Jurkat, Clone E6-1 (cell line): ENCODE measurements around the gene DOK7.
A peak's percentile ranks its signal among the peaks of the same experiment; 100 is the strongest.

ENCODE experiments used
- DNase-seq: peaks from one replicate; pipeline ENCODE4 v3.0.0-alpha.2; 2011; ENCODE audit warnings: low read depth, low spot score
- H3K4me3 ChIP-seq: 2 replicates; pipeline ENCODE4 v1.5.1; 2011; ENCODE audit warnings: mild to moderate bottlenecking, low read length, control low read depth, moderate library complexity

DOK7 gene

DNA sequence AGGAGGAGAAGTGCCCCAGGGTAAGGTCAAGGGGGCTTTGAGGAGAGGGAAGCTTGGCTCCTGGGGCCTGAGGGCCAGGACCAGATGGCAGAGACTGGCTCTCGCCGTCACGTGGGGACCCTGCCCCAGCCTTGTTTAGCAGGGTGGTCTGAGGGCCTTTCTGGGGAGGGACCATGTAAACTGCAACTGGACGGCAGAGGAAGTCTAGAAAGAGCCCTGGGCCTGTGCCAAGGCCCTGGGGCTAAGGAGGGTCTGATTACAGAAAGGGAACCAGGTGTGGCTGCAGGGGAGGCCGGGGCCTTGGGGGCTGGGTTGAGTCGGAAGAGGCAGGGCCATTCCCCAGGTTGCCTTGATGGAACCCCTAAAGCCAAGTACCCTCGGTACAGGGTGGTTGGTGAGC is 23.1 kb upstream of the DOK7 start:
- no peak overlapping the region for H3K4me3 ChIP-seq
- DNase-seq, result no peak

DNA sequence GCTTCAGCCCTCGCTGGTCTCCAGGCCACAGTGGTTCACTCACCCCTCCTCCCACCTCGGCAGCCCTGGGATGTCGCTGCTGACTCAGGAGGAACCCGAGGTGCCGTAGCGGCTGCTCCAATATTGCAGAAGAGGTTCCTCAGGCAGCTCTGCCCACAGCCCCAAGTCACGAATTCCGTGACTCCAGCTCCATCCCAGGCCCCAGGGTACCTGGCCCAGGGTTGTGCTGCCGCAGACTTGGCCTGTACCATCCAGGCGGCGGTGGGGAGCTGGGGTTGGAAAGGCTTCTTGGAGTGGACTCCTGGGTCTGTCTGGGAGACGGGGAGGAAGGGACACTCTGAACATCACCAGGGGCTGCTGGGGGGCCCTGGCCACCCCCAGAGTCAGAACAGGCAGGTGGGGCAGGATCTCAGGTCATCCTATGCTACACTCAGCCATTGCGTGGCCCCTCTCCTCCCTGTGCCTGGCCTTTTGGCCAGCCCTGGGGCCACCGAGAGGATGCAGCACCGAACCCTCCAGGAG is 22.1 kb upstream of the DOK7 start:
- H3K4me3 ChIP-seq, result no peak overlapping the region
- no peak for DNase-seq

DNA sequence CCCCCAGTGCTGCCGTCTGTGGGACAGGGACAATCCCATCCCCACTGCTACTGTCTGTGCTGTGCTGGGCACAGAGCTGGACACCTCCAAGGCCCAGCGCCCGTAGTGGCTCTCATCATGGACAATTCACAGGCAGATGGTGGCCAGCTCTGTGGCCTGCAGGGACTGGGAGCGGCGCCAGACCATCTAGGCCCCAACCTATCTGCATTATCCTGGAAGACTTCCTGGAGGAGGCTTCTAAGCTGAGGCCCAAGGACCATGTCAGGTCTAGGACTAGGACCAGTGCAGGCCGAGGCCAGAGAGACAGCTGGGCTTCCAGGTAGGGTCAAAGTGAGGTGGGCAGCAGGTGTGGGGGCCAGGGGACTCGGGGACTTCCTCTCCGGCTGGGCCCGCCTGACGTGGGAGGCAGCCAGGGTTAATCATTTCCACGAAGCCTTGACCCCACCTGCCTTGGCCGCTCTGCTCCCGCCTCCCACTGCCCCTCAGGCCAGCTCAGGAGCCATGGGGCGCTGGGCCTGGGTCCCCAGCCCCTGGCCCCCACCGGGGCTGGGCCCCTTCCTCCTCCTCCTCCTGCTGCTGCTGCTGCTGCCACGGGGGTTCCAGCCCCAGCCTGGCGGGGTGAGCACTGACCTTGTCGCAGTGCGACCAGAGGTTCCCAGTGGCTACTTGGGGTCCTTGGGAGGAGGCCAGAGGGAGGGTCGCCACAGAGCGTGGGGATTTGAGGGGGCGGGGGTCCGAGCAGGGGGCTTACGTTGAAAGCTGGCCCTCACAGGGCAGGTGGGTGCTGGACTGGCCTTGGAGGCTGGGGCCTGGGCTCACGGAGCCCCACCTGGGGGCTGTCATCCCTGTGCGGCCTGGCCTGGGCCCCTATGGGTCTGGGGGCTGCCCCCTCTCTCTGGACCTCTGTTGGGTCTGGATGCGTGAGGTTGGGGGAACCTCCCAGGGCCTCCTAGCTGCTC is 21.3 kb upstream of the DOK7 start, which contains the start of gene HGFAC:
Gene HGFAC, plus strand, starts transcription at position 468 of the 959 bp plus-strand sequence. Its CDS starts 34 bp downstream, at position 502.
- DNase-seq, result no peak
- H3K4me3 ChIP-seq, result no peak within 1 kb of the TSS

DNA sequence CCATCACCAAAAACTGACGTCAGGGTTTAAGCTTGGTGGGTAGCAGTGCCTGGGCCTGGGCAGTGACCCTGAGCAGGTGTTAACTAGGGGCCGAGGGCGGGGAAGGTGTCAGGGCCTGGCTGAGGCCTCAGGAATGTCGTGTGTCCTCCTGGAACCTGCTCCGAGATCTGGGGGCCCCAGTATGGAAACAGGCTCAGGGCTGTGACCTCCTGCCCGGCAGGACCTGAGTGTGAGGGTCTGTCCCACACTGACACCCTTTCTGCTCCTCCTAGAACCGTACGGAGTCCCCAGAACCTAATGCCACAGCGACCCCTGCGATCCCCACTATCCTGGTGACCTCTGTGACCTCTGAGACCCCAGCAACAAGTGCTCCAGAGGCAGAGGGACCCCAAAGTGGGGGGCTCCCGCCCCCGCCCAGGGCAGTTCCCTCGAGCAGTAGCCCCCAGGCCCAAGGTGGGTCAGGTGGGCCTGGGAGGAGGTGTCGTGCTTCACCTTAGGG is 20.6 kb upstream of the DOK7 start:
- no peak overlapping the region for H3K4me3 ChIP-seq
- no peak for DNase-seq

DNA sequence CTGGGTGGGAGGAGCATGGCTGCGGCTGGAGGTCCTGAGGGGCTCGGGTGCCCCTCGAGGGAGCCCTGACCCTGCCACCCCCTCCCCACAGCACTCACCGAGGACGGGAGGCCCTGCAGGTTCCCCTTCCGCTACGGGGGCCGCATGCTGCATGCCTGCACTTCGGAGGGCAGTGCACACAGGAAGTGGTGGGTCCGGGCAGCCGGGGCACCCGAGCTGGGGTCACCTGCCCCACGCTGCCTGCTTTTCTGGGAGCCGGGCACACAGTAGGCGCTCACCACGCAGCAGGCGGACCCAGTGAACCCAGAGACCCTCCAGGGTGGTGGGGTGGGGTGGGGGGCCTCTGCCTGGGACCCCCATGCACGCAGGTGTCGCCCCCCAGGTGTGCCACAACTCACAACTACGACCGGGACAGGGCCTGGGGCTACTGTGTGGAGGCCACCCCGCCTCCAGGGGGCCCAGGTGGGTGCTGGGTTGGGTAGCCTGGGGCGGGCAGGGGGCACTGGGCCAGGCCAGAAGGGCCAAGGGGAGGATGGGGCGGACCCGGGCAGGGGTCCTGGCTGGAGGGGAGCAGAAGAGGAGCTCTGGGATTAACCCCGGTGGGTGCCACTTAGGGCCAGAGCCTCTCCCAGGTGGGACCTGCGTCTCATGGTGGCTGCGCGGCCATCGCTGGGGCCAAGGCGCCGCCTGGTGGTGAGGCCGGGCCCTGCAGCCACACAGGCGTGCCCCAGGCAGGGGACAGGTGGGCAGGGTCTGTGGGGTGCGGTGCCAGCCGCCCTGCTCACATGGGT is 20.0 kb upstream of the DOK7 start:
- no peak overlapping the region for H3K4me3 ChIP-seq
- peak; percentile 12 for DNase-seq

DNA sequence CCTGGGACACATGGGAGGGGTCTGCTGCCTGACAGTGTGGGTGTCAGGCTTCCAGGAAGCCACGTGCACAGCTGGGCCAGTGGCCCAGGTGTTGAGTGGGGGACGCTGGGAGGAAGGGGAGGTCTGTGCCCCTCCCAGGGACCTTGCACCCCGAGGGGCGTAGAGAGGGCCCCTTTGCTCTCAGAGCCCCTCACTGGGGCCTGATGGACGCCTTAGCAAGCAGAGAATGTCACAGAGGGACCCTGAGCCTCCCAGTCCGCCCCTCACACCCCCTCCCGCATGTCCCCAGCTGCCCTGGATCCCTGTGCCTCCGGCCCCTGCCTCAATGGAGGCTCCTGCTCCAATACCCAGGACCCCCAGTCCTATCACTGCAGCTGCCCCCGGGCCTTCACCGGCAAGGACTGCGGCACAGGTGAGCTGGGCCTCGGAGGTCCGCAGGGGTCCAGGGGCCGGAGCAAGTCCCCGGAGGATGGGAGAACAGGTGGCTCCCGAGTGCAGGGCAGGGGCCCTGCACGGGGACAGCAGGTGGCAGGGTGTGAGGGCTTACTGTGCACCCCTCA is 19.3 kb upstream of the DOK7 start:
- no peak overlapping the region for H3K4me3 ChIP-seq
- no peak for DNase-seq

DNA sequence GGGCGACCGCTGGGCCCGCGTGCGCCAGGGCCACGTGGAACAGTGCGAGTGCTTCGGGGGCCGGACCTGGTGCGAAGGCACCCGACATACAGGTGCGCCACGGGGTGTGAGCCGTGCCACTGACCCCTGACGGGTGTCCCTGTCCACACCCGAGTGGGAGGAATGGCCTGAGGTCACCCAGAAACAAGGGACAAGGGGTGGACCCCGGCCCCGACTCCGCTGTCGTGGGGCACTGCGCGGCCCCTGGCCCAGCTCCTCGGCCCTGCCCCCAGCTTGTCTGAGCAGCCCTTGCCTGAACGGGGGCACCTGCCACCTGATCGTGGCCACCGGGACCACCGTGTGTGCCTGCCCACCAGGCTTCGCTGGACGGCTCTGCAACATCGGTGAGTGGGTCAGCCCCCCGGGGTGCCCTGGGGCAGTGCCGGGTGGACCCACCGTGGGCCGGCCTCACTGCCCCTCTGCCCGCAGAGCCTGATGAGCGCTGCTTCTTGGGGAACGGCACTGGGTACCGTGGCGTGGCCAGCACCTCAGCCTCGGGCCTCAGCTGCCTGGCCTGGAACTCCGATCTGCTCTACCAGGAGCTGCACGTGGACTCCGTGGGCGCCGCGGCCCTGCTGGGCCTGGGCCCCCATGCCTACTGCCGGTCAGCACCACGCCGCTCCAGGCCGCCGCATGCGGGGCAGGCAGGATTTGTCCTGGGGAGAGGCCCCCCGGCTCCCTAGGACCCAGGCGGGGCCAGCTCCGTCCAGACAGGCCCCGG is 18.6 kb upstream of the DOK7 start:
- DNase-seq, result no peak
- H3K4me3 ChIP-seq, result no peak overlapping the region

DNA sequence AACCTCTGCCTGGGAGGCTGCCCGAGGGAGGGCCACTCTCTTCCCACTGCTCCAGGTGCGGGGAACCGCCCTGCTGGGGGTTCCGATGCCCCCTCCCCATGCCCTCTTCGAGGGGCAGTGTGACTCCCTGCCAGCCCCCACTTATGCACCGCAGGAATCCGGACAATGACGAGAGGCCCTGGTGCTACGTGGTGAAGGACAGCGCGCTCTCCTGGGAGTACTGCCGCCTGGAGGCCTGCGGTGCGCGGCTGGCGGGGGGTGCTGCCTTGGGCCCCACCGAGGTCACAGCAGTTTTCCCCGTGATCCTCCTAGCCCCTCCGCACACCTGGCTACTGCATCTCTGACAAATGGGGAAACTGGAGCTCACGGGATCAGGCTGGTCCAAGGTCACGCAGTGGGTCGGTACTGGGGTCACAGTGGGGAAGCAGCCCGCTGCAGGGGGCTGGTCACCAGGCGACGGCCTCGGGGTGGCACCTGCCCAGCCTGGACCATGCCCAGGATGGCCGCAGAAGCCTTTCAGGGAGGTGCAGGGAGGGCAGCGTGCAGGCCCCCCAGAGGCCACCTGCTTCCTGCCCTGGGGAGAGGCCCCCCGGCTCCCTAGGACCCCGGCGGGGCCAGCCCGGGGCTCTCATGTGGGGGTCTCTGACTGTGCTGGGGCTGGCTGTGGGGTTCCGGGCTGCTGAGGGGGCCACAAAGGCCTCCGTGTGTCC is 17.8 kb upstream of the DOK7 start:
- DNase-seq, result no peak
- H3K4me3 ChIP-seq, result no peak overlapping the region

DNA sequence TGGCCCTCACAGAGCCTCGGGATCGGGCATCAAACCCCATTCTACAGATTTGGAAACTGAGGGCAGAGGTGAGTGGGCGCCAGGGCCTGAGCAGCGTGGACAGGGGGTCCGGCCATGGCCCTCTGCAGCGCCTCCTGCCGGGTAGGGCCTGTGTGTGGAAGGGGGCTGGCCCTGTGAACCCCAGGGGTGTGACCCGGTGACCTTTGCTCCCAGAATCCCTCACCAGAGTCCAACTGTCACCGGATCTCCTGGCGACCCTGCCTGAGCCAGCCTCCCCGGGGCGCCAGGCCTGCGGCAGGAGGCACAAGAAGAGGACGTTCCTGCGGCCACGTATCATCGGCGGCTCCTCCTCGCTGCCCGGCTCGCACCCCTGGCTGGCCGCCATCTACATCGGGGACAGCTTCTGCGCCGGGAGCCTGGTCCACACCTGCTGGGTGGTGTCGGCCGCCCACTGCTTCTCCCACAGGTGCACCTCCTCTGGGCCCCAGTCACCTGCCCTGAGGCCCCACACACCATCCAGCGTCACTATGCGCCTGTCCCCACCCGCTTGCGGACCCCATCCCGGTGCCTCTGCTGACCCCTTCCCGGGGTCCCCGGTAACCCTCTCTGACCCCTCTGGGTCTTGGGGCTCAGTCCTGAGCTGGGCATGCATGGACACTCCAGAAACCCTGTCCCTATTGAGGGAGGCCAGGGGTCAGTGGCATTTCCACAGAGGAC is 17.1 kb upstream of the DOK7 start:
- no peak for DNase-seq
- H3K4me3 ChIP-seq, result no peak overlapping the region

DNA sequence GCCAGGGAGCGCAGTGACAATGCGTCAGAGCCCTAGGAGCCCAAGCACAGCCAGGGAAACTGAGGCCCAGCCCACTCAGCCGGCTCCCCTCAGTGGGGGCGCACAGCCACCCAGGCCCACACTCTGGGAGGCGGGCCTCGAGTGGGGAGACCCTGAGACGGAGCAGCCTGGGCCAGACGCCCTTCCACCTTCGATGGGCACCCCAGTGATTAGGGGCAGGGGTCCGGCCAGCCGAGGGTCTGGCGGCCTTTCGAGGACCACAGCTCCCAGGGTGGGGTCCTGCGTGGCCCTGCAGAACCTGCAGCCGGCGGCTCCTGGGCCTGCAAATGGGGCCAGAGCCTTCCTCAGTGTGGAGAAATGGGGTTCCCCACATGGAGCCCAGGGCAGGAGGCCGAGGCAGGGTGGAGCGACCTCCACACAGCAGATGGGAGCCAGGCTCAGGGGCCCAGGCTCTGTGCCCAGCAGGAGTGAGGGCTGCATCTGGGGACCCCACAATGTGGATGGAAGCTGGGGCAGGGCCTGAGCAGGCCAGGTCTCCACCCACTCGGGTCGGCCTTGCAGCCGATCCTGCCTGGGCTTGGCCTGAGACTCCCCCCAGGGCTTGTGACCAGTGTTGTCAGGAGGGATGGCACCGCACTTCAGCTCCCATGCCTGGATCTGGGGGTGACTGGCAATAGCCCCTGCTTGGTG is 16.3 kb upstream of the DOK7 start:
- DNase-seq, result no peak
- no peak overlapping the region for H3K4me3 ChIP-seq

DNA sequence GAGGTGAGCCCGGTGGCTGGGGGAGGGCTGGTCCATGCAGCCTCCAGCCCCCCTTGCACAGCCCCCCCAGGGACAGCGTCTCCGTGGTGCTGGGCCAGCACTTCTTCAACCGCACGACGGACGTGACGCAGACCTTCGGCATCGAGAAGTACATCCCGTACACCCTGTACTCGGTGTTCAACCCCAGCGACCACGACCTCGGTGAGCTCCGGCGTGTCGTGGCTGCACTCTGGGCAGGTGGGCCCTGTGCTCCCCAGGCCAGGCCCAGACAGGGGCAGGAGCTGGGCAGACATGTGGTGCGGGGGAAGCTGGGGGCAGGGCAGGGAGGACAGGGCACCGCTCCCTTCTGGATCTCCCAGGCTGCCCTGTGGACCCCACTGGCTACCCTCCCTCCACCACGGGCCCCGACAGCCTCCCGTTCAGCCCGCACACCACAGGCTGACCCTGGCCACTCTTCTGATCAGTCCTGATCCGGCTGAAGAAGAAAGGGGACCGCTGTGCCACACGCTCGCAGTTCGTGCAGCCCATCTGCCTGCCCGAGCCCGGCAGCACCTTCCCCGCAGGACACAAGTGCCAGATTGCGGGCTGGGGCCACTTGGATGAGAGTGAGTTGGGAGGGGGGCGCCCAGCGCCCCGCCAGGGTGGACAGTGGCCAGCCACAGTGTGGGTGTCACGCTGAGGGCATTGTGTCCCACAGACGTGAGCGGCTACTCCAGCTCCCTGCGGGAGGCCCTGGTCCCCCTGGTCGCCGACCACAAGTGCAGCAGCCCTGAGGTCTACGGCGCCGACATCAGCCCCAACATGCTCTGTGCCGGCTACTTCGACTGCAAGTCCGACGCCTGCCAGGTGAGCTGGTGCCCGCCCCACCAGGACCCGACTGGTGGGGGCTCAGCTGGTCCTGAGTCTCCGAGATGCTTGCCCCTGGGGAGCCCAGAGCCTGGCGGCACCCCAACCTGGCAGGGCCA is 15.4 kb upstream of the DOK7 start:
- H3K4me3 ChIP-seq, result no peak overlapping the region

DNA sequence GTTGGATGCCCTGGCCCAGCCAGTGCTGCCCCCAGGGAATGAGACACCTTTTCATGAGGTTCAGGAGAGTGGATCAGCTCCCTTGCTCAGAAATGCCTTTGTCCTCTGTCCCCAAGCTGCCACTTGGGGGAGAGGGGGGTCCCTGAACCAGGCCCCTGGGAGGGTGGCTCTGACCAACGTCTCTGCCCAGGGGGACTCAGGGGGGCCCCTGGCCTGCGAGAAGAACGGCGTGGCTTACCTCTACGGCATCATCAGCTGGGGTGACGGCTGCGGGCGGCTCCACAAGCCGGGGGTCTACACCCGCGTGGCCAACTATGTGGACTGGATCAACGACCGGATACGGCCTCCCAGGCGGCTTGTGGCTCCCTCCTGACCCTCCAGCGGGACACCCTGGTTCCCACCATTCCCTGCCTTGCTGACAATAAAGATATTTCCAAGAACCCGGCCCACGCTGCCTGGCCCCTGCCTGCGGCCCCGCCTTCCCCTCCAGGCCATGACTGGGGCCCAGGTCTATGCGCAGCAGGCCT is 14.0 kb upstream of the DOK7 start:
- no peak overlapping the region for H3K4me3 ChIP-seq
- DNase-seq, result no peak

More for the DNA sequence above, 15.4 kb upstream of the DOK7 start:
- no peak for DNase-seq

DNA sequence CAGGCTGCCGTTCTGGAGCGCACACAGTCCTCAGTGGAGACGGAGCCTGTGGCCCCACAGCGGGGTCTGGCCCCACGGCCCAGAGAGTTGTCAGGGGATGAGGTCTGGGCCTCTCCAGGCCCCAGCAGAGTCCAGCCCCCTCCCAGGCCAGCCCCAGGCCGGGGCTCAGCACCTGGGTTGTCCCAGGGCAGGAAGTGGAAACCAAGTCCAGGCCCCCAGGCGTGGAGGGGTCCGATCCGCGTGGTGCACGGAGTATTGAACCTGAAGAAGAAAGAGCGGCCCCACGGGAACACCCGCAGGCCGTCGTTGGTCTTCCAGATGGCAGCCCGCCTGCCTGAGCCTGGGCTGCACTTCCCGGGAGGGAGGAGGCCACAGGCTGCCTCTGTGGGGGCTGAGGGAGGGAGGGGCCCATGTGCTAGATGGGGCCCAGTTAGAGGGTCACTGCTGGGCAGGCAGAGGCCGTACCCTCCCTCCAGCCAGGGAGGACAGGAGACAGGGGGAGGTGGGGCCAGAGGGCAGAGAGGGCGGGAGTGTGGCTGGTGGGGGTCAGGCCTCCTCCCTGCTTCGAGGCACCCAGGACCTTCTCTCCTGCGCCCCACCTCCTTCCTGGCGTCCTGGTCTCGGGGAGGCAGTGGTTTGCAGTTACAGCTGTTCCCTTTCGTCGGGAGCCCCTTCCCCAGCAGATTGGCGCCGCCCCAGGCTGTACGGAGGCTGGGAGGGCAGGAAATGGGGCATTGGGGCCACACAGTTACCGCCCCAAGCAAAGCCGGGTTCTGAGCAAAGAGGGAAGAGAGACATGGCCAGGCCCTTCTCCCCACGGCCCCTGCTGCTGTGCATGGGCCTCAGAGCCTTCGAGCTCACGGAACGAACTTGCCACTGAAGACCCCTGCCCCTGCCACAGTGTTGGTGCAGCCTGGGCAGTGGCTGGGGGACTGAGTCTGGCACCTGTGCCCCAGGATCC is 13.3 kb upstream of the DOK7 start:
- H3K4me3 ChIP-seq, result no peak overlapping the region
- no peak for DNase-seq

DNA sequence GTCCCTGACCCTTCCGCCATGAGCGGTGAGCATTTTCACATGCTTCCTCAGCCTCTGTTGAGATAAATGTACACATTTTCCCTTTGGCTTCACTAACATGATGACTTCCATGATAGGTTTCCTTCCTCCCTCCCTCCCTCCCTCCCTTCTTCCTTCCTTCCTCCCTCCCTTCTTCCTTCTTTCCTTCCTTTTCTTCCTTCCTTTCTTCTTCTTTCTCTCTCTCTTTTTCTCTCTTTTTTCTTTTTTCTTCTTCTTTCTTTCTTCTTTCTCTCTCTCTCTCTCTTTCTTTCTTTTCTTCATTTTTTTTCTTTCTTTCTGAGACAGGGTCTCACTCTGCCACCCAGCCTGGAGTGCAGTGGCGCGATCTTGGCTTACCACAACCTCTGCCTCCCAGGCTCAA is 12.5 kb upstream of the DOK7 start:
- no peak overlapping the region for H3K4me3 ChIP-seq
- DNase-seq, result no peak

DNA sequence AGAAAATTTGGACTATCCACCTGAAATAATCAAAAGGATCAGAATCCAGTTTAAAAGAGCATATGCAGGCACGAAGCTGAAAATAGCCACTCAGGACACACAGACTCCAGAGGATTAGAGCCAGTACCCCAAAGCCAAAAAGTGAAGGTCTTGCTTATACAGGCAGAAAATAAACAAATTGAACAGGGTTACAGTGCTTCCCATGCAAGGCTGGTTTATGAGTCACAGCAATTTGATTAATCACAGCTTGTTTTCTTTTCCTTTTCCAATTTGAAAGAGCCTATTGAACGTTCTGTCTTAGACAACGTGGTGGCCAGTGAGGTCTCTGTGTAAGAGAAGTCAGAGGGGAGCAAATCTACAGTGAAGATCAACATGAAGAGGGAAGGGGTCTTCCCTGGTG is 11.2 kb upstream of the DOK7 start:
- no peak for DNase-seq
- H3K4me3 ChIP-seq, result no peak overlapping the region
